ENCODE results near the gene USP40.

The USP40 gene

GRCh38 chr2:233440714-233441113 is 125.9 kb downstream of the USP40 start:
- no peak for DNase-seq

DNA sequence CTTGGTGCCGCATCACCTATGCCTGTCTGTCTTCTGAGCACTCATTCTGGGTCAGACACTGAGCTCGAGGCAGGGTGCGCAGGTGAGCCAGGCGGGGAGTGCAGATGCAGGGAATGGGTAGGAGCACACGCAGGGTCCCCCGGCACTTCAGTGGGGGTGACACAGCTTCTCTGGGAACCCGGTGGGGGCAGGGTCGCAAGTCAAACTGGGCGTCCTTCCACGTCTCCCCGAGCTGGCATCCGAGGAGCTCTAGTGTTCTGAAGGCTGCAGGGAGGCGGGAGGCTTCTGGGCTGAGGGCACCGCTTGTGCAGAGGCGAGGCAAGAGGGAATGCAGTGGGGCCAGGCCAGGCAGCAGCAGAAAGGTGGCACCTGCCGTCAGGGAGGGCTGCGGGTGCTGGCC is 126.3 kb downstream of the USP40 start:
- no peak for DNase-seq

- no peak for DNase-seq
Observed at GRCh38 chr2:233439191-233439590, 127.4 kb downstream of the USP40 start.

- DNase-seq, result no peak
Observed at GRCh38 chr2:233438573-233439147, 127.9 kb downstream of the USP40 start.

GRCh38 chr2:233437439-233437955 is 129.1 kb downstream of the USP40 start:
- no peak for DNase-seq

DNA sequence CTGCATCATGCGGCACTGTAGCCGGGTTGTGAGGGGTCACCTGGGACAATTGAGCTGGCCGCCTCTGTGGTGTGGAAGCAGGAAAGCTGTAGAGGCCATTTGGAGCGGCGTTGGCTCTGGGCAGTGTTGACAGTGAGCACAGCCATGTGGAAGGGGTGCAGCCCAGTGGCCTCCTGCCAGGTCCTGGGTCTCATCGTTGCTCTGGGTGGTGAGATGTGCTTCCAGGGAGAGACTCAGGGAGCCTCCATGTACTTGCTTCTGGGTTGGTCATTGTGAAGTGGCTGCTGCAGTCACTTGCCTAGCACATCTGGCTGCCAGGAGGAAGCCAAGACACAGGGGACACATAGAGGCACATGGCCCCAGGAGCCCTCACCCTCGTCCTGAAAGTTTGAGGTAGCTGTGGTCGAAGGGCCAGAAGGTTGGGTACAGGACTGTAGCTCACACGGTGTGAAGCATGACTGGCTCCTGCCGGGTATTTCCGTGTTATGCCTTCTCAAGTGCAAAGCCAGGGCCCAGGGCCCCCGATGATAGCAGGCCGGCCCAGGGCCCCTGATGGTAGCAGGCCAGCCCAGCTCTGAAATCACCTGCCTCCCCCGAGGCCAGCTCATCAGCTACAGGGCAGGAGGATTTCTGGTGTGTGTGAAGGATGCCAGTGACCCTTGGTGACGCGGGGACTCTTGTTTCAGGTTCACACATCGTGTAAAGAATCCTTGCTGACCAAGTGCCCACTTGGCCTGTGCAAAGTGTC is 129.7 kb downstream of the USP40 start:
- no peak for DNase-seq

DNA sequence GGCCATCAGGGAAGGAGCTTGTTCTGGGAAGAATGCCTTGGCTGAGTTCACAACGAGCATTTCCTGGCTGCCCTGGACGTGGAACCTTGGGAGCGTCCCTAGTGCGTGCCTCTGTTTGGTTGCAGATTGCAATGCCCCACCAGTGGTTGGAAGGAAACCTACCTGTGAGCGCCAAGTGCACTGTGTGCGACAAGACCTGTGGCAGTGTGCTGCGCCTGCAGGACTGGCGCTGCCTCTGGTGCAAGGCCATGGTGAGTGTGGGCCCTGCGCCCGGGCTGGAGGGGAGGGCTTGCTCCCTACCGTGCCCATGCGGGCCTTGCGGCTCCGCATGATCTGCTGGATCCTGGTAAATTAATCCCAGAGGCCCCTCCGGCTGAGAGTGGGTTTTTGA is 130.4 kb downstream of the USP40 start:
- no peak for DNase-seq

GRCh38 chr2:233435436-233436190 is 131.0 kb downstream of the USP40 start:
- no peak for DNase-seq

DNA sequence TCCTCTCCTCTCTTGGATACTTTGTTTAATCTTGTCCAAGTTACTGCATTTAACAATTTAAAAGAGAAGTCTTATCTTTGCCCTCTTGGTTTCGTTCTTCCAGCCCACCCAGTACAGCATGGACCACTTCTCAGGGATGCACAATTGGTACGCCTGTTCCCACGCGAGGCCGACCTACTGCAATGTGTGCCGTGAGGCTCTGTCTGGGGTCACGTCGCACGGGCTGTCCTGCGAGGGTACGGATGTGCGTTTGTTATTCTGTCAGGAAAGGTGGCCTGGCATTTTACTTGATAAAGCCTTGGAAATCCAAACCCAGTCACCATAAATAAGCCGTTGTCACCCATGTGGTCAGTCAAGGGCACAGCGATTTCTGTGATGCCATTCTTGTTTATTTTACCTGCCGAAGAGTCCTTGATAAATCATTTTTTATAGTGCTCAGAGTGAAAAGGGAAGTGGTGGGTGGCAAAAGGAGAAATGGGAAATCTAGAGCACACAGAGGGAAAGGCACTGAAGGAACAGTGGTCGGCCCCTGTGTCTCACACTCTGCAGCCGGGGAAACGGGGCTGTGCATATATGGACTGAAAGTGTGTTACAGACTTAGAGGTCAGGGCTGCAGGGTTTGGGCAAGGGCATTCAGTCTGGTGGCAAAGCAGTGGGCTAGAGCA is 131.8 kb downstream of the USP40 start:
- no peak for DNase-seq

GRCh38 chr2:233433794-233434193 is 132.8 kb downstream of the USP40 start:
- no peak for DNase-seq

DNA sequence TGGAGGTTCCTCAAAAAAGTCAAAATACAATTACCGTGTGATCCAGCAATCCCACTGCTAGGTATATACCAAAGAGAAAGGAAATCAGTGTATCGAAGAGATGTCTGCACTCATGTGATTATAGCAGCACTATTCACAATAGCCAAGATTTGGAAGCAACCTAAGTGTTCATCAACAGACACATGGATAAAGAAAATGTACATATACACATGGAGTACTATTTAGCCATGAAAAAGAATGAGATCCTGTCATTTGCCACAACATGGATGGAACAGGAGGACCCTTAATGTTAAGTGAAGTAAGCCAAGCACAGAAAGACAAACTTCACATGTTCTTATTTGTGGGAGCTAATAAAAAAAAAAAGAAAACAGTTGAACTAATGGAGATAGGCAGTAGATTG is 133.6 kb downstream of the USP40 start:
- no peak for DNase-seq

DNA sequence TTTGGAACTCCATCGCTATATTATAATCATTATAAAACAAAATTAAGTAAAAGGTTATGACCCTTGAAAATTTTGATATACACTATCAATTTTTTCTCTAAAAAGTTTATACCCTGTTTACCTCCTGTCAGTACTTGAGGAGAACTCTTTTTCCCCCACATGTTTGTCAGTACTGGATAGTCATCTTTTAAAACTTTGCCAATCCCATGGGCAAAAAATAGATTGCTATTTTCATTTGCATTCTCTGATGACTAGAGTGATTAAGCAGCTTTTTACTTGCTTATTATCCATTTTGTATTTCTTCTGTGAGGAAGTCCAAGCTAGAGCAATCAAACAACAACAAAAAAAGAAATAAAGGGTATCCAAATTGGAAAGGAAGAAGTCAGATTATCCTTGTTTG is 135.9 kb downstream of the USP40 start:
- no peak for DNase-seq

GRCh38 chr2:233430081-233430480 is 136.5 kb downstream of the USP40 start:
- DNase-seq, result no peak

DNA sequence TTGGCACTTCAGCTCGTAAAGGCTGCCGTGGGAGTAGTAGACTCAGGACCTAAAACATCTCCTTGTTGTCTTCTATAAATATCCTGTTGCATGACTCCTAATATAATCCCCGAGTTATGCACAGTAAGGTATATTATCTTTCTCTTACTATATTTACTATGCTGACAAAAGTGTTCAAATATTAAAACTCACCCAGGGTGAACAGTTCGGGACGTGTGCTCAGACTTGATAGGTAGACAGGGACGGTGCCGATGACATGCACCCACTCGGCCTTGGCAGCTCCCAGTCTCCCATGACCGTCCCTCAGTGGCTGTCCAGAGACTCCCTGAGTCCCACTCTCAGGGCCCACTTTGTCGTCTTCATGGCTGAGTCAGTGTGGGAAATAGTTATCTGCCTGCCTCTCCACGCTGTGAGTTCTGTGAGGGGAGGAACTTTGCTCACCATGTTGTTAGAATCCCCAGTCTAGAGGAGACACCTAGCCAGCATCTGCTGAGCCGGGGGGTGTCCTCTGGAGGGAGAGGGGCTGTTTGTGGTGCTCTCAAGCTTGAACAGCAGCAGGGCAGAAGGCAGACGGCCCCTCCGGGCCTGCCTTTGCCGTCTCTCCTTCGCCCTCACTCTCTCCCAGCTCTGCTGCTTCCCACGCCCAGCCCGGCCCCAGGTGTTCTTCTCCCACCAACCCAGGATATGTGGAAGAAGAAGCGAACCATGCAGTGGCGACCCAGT is 137.2 kb downstream of the USP40 start:
- DNase-seq, result no peak

GRCh38 chr2:233428438-233428837 is 138.1 kb downstream of the USP40 start:
- DNase-seq, result no peak

GRCh38 chr2:233428008-233428407 is 138.6 kb downstream of the USP40 start:
- DNase-seq, result no peak

DNA sequence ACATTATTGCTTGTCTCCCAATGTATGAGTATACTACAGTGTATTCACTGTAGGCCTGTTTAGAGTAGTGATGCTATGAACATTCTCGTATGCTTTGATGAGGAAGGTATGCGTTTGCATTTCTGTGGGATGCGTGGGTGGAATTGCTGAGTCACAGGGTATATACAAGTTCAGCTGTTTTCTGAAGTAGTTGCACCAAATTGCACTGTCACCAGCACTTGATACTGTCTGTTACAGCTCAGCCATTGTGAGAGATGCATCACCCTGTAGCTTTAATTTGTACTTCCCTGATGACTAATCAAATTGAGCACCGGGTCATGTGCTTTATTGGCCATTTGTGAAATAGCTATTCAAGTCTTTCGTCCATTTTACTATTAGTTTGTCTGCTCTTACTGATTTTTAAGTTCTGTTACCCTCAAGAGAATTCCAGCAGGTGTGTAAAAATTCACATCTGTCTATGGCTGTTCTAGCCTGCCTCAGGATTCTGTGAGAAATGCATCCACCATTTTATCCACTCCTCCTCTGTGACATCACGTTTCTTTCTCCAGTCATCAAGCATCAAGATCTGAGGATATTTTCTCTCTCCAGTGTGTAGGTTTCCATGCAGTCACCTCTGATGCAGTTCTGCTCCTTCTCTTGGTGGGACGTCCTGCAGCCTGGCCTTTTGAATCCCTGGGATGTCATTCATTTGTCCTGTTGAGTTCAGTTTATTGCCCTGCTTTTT is 139.8 kb downstream of the USP40 start:
- DNase-seq, result no peak
